IPS-18a (cell line): ENCODE data around the gene OR5H2.

Source experiments
- H3K27ac ChIP-seq: one replicate; pipeline ENCODE4 v1.5.1; 2013; ENCODE audit warnings: low read length
- H3K27me3 ChIP-seq: one replicate; pipeline ENCODE4 v1.6.1; 2013; ENCODE audit warnings: mild to moderate bottlenecking, low read length; ENCODE audit not compliant: control insufficient read depth, insufficient read depth
- H3K36me3 ChIP-seq: one replicate; pipeline ENCODE4 v1.6.1; 2013; ENCODE audit warnings: low read depth, low read length; ENCODE audit not compliant: control insufficient read depth
- H3K4me1 ChIP-seq: one replicate; pipeline ENCODE4 v1.6.1; 2013; ENCODE audit warnings: low read depth, low read length; ENCODE audit not compliant: control insufficient read depth
- H3K4me3 ChIP-seq: one replicate; pipeline ENCODE4 v1.5.1; 2013; ENCODE audit warnings: low read length
- H3K9ac ChIP-seq: one replicate; pipeline ENCODE4 v1.6.1; 2013; ENCODE audit warnings: mild to moderate bottlenecking, low read length, moderate library complexity
- H3K9me3 ChIP-seq: one replicate; pipeline ENCODE4 v1.6.1; 2013; ENCODE audit warnings: low read depth, low read length; ENCODE audit not compliant: control insufficient read depth

Gene OR5H2

GRCh38 chr3:98331329-98331728 lies 49.0 kb downstream of the OR5H2 start:
- H3K36me3 ChIP-seq = no peaks in the 10 kb centered on the region
- H3K4me3 ChIP-seq = no peak overlapping the region
- H3K4me1 ChIP-seq = peaks cover 14% of the 10 kb centered on the region
- no peaks in the 10 kb centered on the region for H3K27me3 ChIP-seq
- H3K9ac ChIP-seq = no peak overlapping the region
- no peaks in the 10 kb centered on the region for H3K9me3 ChIP-seq
- no peak overlapping the region for H3K27ac ChIP-seq
